H1 (cell line): ENCODE measurements around the gene SCARB2. TPM values are rescaled to one million over a fixed set of nuclear protein-coding genes. Genes with fewer than 3 reads are reported as not detected.

Experiments
- BACH1 ChIP-seq: IDR thresholded peaks from 2 replicates; pipeline ENCODE4 v1.6.1; 2012; ENCODE audit warnings: low read length, improper control_type of control experiment
- BRCA1 ChIP-seq: IDR thresholded peaks from 2 replicates; pipeline ENCODE4 v1.6.1; 2012; ENCODE audit warnings: low read depth, low read length, improper control_type of control experiment
- CHD2 ChIP-seq: IDR thresholded peaks from 2 replicates; pipeline ENCODE4 v1.6.1; 2012; ENCODE audit warnings: low read length, improper control_type of control experiment
- CTBP2 ChIP-seq: IDR thresholded peaks from 2 replicates; pipeline ENCODE4 v1.7.0; 2011; ENCODE audit warnings: borderline replicate concordance, mild to moderate bottlenecking, moderate library complexity, mixed read lengths, low read length; ENCODE audit not compliant: insufficient read depth, insufficient read length
- EGR1 ChIP-seq: IDR thresholded peaks from 2 replicates; pipeline ENCODE4 v1.6.1; 2011; ENCODE audit warnings: low read depth, low read length, borderline replicate concordance
- EP300 ChIP-seq, 2 experiments: IDR thresholded peaks; 1 replicate in 1 of 2; 2 replicates in 1 of 2; pipeline ENCODE4 v1.6.1; 2011 to 2012; ENCODE audit warnings: low read depth in 2 of 2, low read length in 2 of 2, mild to moderate bottlenecking in 2 of 2, borderline replicate concordance in 1 of 2, inconsistent platforms in 1 of 2, moderate library complexity in 1 of 2
- EZH2 ChIP-seq: fragments of 200-600 bp; sonication (generic); IDR thresholded peaks from 2 replicates; pipeline ENCODE4 v1.7.1; 2012; ENCODE audit warnings: low read depth, mild to moderate bottlenecking, moderate library complexity, low read length, inconsistent platforms; ENCODE audit not compliant: severe bottlenecking
- FOSL1 ChIP-seq: IDR thresholded peaks from 2 replicates; pipeline ENCODE4 v1.6.1; 2011; ENCODE audit warnings: mild to moderate bottlenecking, low read depth, low read length, moderate library complexity; ENCODE audit not compliant: insufficient read depth
- HDAC6 ChIP-seq: IDR thresholded peaks from one replicate; pipeline ENCODE4 v1.7.1; 2012; ENCODE audit warnings: low read depth, mild to moderate bottlenecking, inconsistent platforms, low read length, moderate library complexity
- JUND ChIP-seq: IDR thresholded peaks from 2 replicates; pipeline ENCODE4 v1.6.1; 2011; ENCODE audit warnings: mild to moderate bottlenecking, improper control_type of control experiment, low read length
- POLR2A ChIP-seq, 2 experiments: IDR thresholded peaks; 1 replicate in 1 of 2; 2 replicates in 1 of 2; pipeline ENCODE4 v1.6.1; 2011; ENCODE audit warnings: low read depth in 2 of 2, low read length in 2 of 2, mild to moderate bottlenecking in 2 of 2; ENCODE audit errors: control extremely low read depth in 1 of 2
- RNF2 ChIP-seq: fragments of 200-900, 300-1000 bp; sonication (generic); IDR thresholded peaks from 2 replicates; pipeline ENCODE4 v1.7.1; 2016; ENCODE audit warnings: borderline replicate concordance, low read depth, mild to moderate bottlenecking, antibody characterized with exemption, low read length; ENCODE audit not compliant: poor library complexity, severe bottlenecking; ENCODE audit errors: missing control alignments
- RXRA ChIP-seq: IDR thresholded peaks from 2 replicates; pipeline ENCODE4 v1.6.1; 2011; ENCODE audit warnings: low read depth, mild to moderate bottlenecking, low read length, moderate library complexity; ENCODE audit not compliant: insufficient read depth
- SAP30 ChIP-seq: fragments of 300-600 bp; sonication (generic); IDR thresholded peaks from 2 replicates; pipeline ENCODE4 v1.7.1; 2012; ENCODE audit warnings: low read length, moderate library complexity, mild to moderate bottlenecking, inconsistent platforms; ENCODE audit not compliant: insufficient read depth, insufficient replicate concordance
- SIN3A ChIP-seq, 2 experiments: IDR thresholded peaks in 1 of 2; conservative IDR thresholded peaks in 1 of 2; 2 replicates each; pipeline ENCODE4 v1.6.1; 2011 to 2012; ENCODE audit warnings: low read length in 2 of 2, improper control_type of control experiment in 1 of 2, low read depth in 1 of 2, mild to moderate bottlenecking in 1 of 2
- SP4 ChIP-seq: IDR thresholded peaks from 2 replicates; pipeline ENCODE4 v1.6.1; 2012; ENCODE audit warnings: low read length, inconsistent platforms
- SRF ChIP-seq: IDR thresholded peaks from 2 replicates; pipeline ENCODE4 v1.6.1; 2011; ENCODE audit warnings: mild to moderate bottlenecking, low read depth, low read length, moderate library complexity
- SUZ12 ChIP-seq: fragments of 200-600 bp; sonication (generic); IDR thresholded peaks from 2 replicates; pipeline ENCODE4 v1.6.1; 2012; ENCODE audit warnings: mild to moderate bottlenecking, inconsistent platforms, low read length, moderate library complexity, mixed read lengths
- YY1 ChIP-seq: IDR thresholded peaks from 2 replicates; pipeline ENCODE4 v1.6.1; 2011; ENCODE audit warnings: low read depth, mild to moderate bottlenecking, low read length
- ZNF274 ChIP-seq: IDR thresholded peaks from 2 replicates; pipeline ENCODE4 v1.7.0; 2012; ENCODE audit warnings: low read length, borderline replicate concordance; ENCODE audit errors: extremely low read depth
- polyA plus RNA-seq, 7 experiments: library from polyadenylated mRNA; depleted of rRNA in 3 of 7; stranded (reverse) in 5 of 7; unstranded in 2 of 7; fragments of >200 nt in 5 of 7; fragments of 200-250 nt in 2 of 7; gene quantifications; 1 replicate in 5 of 7; 2 replicates in 1 of 7; 4 replicates in 1 of 7; pipeline versions ENCODE4 v1.2.1 to v1.2.3, GENCODE V29; 2011 to 2013; ENCODE audit warnings: missing spikeins in 2 of 7, mixed read lengths in 2 of 7
- total RNA-seq: library from RNA; stranded (reverse); fragmentation: NEBNext Ultra II Directional; extraction: Animal tissue kit (Norgen Biotek cat#: 25700); gene quantifications from 2 replicates; pipeline ENCODE4 v1.2.1, GENCODE V29; 2021
- TF ChIP-seq, protein P1 (sequence below): IDR thresholded peaks from 2 replicates; pipeline ENCODE4 v1.6.1; 2011; ENCODE audit warnings: low read length, improper control_type of control experiment

Gene SCARB2
- total and polyA plus RNA-seq, 2 of the 8 experiments (the other 6 are each of a cell fraction or from before 2014, with no cell fraction given) = 18.5 to 35.7 TPM

DNA sequence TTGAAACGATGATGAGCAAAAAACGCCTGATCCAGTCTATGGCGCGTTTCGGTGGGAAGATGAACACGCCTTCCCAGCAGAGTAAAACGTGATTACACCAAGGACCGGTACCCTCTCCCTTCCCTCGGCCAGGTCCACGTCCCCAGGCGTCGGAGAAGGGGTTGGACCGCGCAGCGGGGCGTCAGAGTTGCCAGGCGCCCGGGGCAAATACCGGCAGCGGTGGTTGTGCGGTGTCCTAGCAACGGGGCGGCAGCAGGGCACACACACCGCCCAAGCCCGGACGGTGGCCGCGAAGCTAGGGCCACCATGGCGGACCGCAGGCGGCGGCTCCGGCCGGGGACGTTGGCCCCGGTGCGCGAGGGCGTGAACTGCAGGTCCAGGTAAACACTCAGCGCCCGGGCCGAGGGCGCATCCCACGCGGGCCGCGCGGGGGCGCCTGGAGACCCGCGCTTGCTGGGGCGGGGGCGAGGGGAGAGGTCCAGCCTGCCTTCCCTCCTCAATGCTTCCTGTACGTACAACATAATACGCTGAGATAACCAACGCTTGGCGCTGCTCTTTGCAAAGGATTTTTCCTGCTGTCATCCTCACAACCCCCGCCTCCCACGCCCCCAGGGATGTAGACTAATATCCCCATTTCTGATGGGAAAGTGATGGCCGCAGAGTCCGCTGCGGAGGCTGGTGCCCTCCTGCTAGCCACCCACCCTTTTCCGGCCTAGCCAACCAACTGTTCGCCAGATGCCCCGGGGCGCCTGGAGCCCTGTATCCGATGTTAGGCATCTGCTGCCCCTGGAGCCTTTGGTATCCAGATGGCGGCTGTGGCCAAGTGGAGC, 38.0 kb upstream of the SCARB2 start, which contains the start of gene FAM47E (continued):
- no peak for TF ChIP-seq JUND
- no peak for TF ChIP-seq CHD2
- TF ChIP-seq BACH1 = no peak; the same call in 1 of the 2 replicates
- TF ChIP-seq HDAC6 = no peak
- TF ChIP-seq RXRA = no peak
- peak; percentile 46; the same call in 1 of the 2 replicates for TF ChIP-seq EGR1
- TF ChIP-seq BRCA1 = no peak
- TF ChIP-seq SP4 = no peak
- TF ChIP-seq SIN3A (conservative IDR thresholded peaks at IDR 0.05 in 1 of 2, IDR thresholded peaks at IDR 0.05 in 1 of 2; ENCODE audit: low read depth in 1 of 2, low read length in 2 of 2) = no peak; a peak in 1 of 4 replicates
- peak; percentile 90 for TF ChIP-seq YY1
- TF ChIP-seq SRF = no peak
- no peak for TF ChIP-seq EZH2
- no peak for TF ChIP-seq FOSL1
- TF ChIP-seq CTBP2 = no peak
- peak; percentile 75 to 92; a peak in 2 of 3 replicates for TF ChIP-seq EP300 (IDR thresholded peaks at IDR 0.05; ENCODE audit: borderline replicate concordance in 1 of 2, low read depth in 2 of 2, low read length in 2 of 2)
- TF ChIP-seq, protein P1, sequence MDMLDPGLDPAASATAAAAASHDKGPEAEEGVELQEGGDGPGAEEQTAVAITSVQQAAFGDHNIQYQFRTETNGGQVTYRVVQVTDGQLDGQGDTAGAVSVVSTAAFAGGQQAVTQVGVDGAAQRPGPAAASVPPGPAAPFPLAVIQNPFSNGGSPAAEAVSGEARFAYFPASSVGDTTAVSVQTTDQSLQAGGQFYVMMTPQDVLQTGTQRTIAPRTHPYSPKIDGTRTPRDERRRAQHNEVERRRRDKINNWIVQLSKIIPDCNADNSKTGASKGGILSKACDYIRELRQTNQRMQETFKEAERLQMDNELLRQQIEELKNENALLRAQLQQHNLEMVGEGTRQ = no peak
- TF ChIP-seq SUZ12 = 0 out of 2 replicates have a peak, but pooled peaks have one; percentile 14
- TF ChIP-seq POLR2A (IDR thresholded peaks at IDR 0.05; ENCODE audit: control extremely low read depth in 1 of 2, low read depth in 2 of 2, low read length in 2 of 2) = peak in 1 of 2 experiments; percentile 65; a peak in 1 of 3 replicates
- TF ChIP-seq SAP30 = no peak
- no peak for TF ChIP-seq ZNF274
- TF ChIP-seq RNF2 = no peak
